Fibroblast of lung (primary cell): Measurements from ENCODE around the gene ADCY5. TPM values are rescaled to one million over a fixed set of nuclear protein-coding genes. Genes with fewer than 3 reads are reported as not detected.

Experiments
- DNase-seq, 2 donors: peaks; one replicate each; pipeline versions ENCODE4 v3.0.0 to v3.0.0-alpha.2; 2010; ENCODE audit warnings: low read depth in 2 of 2
- H2AFZ ChIP-seq: 2 replicates; pipeline ENCODE4 v1.5.1; 2012; ENCODE audit warnings: low read length, control low read depth, inconsistent platforms
- H3K27ac ChIP-seq: 2 replicates; pipeline ENCODE4 v1.5.1; 2011; ENCODE audit warnings: low read length, control low read depth; ENCODE audit not compliant: insufficient read depth
- H3K27me3 ChIP-seq: 2 replicates; pipeline ENCODE4 v1.5.1; 2011; ENCODE audit warnings: mild to moderate bottlenecking, low read length; ENCODE audit not compliant: control insufficient read depth, insufficient read depth
- H3K36me3 ChIP-seq: 2 replicates; pipeline ENCODE4 v1.5.1; 2011; ENCODE audit warnings: low read length; ENCODE audit not compliant: control insufficient read depth, insufficient read depth
- H3K4me1 ChIP-seq: 2 replicates; pipeline ENCODE4 v1.5.1; 2011; ENCODE audit warnings: low read length; ENCODE audit not compliant: control insufficient read depth, insufficient read depth; ENCODE audit errors: extremely low read depth
- H3K4me2 ChIP-seq: 2 replicates; pipeline ENCODE4 v1.5.1; 2011; ENCODE audit warnings: low read length, control low read depth; ENCODE audit not compliant: insufficient read depth; ENCODE audit errors: extremely low read depth
- H3K4me3 ChIP-seq, 4 experiments: fragments of 200-600 bp in 1 of 4; sonication (generic) in 1 of 4; replicated peaks in 1 of 4; 2 replicates each; pipeline ENCODE4 v1.5.1; 2011 to 2016; ENCODE audit warnings: low read length in 4 of 4, low read depth in 3 of 4, mild to moderate bottlenecking in 3 of 4, control low read depth in 2 of 4, inconsistent platforms in 1 of 4, mixed read lengths in 1 of 4; ENCODE audit not compliant: insufficient read depth in 1 of 4; ENCODE audit errors: control extremely low read depth in 1 of 4
- H3K79me2 ChIP-seq: 2 replicates; pipeline ENCODE4 v1.5.1; 2012; ENCODE audit warnings: mild to moderate bottlenecking, low read length, inconsistent platforms; ENCODE audit not compliant: control insufficient read depth, insufficient read depth
- H3K9ac ChIP-seq: 2 replicates; pipeline ENCODE4 v1.5.1; 2011; ENCODE audit warnings: mild to moderate bottlenecking, low read length, control low read depth; ENCODE audit not compliant: insufficient read depth
- H3K9me3 ChIP-seq: 2 replicates; pipeline ENCODE4 v1.5.1; 2012; ENCODE audit warnings: low read depth, low read length; ENCODE audit not compliant: control insufficient read depth, insufficient read depth
- H4K20me1 ChIP-seq: 2 replicates; pipeline ENCODE4 v1.5.1; 2011; ENCODE audit warnings: low read length; ENCODE audit not compliant: control insufficient read depth, insufficient read depth; ENCODE audit errors: extremely low read depth
- EZH2 ChIP-seq: IDR thresholded peaks from 2 replicates; pipeline ENCODE4 v1.5.1; 2012; ENCODE audit warnings: low read length, control low read depth, mild to moderate bottlenecking; ENCODE audit errors: missing control alignments
- polyA plus RNA-seq, 2 donors: library from polyadenylated mRNA; depleted of rRNA in 1 of 2; stranded (reverse) in 1 of 2; unstranded in 1 of 2; fragments of >200 nt; gene quantifications; 2 replicates each; pipeline ENCODE4 v1.2.1, GENCODE V29; 2011 to 2012; ENCODE audit warnings: missing spikeins in 1 of 2
- total RNA-seq: library from RNA; depleted of rRNA; stranded (reverse); fragments of >200 nt; gene quantifications from 2 replicates; pipeline ENCODE4 v1.2.1, GENCODE V29; 2014
- TF ChIP-seq, protein P1 (sequence below), 2 donors: IDR thresholded peaks in 1 of 2; conservative IDR thresholded peaks in 1 of 2; 1 replicate in 1 of 2; 2 replicates in 1 of 2; pipeline ENCODE4 v1.5.1; 2011 to 2012; ENCODE audit warnings: low read length in 2 of 2, control low read depth in 1 of 2, inconsistent platforms in 1 of 2, low read depth in 1 of 2, mild to moderate bottlenecking in 1 of 2

The ADCY5 gene
- total and polyA plus RNA-seq, 2 donors (not counting 1 experiment from before 2014, with no cell fraction given), result 0.11 to 0.50 TPM

DNA sequence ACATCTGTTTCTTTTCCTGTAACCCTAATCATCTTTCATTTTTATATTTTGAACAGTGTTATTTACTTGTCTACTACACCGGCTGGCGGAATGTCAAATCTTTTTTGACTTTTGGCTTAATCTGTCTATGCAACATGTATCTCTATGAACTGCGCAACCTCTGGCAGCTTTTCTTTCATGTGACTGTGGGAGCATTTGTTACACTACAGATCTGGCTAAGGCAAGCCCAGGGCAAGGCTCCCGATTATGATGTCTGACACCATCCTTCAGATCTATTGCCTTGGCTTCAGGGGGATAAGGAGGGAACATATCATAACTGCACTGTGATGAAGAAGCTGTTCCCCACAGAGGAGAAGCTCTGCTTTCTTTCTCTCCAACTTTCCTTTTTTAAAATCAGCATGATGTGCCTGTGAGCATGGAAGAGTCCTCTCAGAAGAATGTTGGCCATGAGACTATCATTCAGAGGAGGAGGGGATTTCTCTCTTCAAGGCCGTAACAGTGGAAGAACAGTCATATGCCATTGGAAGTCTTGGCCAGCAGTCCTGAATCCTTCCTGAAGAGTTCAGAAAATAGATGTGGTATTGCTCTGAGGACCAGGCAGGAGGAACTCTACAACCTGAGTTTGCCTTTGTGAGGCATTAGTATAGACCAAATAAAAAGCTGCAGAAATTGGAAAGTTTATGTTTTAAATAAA, 177.3 kb downstream of the ADCY5 start:
- H3K9ac ChIP-seq, result no peak overlapping the region
- no peaks in the 10 kb centered on the region for H3K27me3 ChIP-seq
- H3K79me2 ChIP-seq, result no peaks in the 10 kb centered on the region
- H3K4me2 ChIP-seq, result no peak overlapping the region
- H3K27ac ChIP-seq, result no peak overlapping the region
- no peaks in the 10 kb centered on the region for H4K20me1 ChIP-seq
- no peaks in the 10 kb centered on the region for H3K36me3 ChIP-seq
- H3K9me3 ChIP-seq, result no peaks in the 10 kb centered on the region
- no peak overlapping the region for H2AFZ ChIP-seq
- no peak for DNase-seq
- peaks cover 3% of the 10 kb centered on the region for H3K4me1 ChIP-seq
- TF ChIP-seq EZH2, result no peak
- TF ChIP-seq, protein P1, sequence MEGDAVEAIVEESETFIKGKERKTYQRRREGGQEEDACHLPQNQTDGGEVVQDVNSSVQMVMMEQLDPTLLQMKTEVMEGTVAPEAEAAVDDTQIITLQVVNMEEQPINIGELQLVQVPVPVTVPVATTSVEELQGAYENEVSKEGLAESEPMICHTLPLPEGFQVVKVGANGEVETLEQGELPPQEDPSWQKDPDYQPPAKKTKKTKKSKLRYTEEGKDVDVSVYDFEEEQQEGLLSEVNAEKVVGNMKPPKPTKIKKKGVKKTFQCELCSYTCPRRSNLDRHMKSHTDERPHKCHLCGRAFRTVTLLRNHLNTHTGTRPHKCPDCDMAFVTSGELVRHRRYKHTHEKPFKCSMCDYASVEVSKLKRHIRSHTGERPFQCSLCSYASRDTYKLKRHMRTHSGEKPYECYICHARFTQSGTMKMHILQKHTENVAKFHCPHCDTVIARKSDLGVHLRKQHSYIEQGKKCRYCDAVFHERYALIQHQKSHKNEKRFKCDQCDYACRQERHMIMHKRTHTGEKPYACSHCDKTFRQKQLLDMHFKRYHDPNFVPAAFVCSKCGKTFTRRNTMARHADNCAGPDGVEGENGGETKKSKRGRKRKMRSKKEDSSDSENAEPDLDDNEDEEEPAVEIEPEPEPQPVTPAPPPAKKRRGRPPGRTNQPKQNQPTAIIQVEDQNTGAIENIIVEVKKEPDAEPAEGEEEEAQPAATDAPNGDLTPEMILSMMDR (conservative IDR thresholded peaks at IDR 0.05 in 1 of 2, IDR thresholded peaks at IDR 0.05 in 1 of 2; ENCODE audit: low read depth in 1 of 2, low read length in 2 of 2), result no peak
- no peak overlapping the region for H3K4me3 ChIP-seq

DNA sequence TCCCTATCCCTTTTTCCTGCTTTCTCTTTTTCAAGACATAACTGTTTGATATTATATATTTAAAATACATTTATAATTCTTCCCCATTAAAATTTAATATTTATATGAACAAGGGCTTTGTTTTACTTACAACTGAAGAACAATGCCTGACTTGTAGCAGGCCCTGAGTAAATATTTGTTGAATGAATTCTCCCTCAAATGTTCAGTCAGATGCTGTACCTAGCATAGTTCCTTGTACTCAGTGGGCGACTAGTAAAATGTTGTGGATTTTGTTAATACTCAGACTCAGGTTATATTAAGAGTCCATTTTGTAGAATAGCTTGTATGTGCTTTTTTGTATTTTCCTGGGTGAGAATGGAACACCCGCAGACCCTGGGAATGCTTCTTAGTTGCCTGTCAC, 178.1 kb downstream of the ADCY5 start:
- Histone ChIP-seq H3K4me2 (no peak overlapping the region), H3K27ac (no peak overlapping the region), H3K4me1 (peaks cover 3% of the 10 kb centered on the region), H3K79me2 (no peaks in the 10 kb centered on the region), H3K27me3 (no peaks in the 10 kb centered on the region), H4K20me1 (no peaks in the 10 kb centered on the region), H3K4me3 (no peak overlapping the region), H3K9me3 (no peaks in the 10 kb centered on the region), H3K36me3 (no peaks in the 10 kb centered on the region), H2AFZ (no peak overlapping the region), H3K9ac (no peak overlapping the region)
- no peak for DNase-seq
- TF ChIP-seq, protein P1 (conservative IDR thresholded peaks at IDR 0.05 in 1 of 2, IDR thresholded peaks at IDR 0.05 in 1 of 2; ENCODE audit: low read depth in 1 of 2, low read length in 2 of 2), result no peak
- no peak for TF ChIP-seq EZH2

DNA sequence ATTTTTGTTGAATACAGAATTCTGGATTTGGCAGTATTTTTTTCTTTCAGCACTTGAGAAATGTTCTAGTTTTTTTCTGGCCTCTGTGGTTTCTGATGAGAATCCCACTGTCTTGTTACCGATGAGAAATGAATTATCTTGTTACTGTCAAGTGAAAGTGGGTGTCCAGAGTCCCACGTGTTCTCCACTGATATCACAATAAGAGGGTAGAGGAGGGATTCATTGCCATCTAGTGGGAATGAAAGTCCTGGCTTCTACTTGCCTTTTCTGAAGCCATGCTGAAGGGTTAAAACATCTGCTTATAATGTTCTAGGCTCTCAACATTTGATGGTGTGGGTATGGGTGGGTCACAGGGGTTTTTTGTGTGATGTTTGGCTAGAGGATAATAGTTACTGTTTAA, 181.1 kb downstream of the ADCY5 start:
- H3K4me3 ChIP-seq, result no peak overlapping the region

More for the DNA sequence above, 181.1 kb downstream of the ADCY5 start:
- Histone ChIP-seq H3K9me3 (no peaks in the 10 kb centered on the region), H3K79me2 (no peaks in the 10 kb centered on the region), H3K9ac (no peak overlapping the region), H3K27me3 (no peaks in the 10 kb centered on the region), H3K4me2 (no peak overlapping the region), H3K36me3 (no peaks in the 10 kb centered on the region), H4K20me1 (no peaks in the 10 kb centered on the region), H2AFZ (no peak overlapping the region), H3K27ac (no peak overlapping the region), H3K4me1 (no peaks in the 10 kb centered on the region)
- no peak for DNase-seq
- TF ChIP-seq, protein P1 (conservative IDR thresholded peaks at IDR 0.05 in 1 of 2, IDR thresholded peaks at IDR 0.05 in 1 of 2; ENCODE audit: low read depth in 1 of 2, low read length in 2 of 2), result peak in 1 of 2 donors; percentile 2
- no peak for TF ChIP-seq EZH2
